ENCODE results near the gene SNAI1. TPM values are rescaled to one million over a fixed set of nuclear protein-coding genes. Genes with fewer than 3 reads are reported as not detected.
"Not testable (repeated sequence)": the region's sequence is repeated elsewhere in the genome, so short reads cannot be mapped to it uniquely, and the experiment has no call there.

Gene SNAI1
- total RNA-seq, 1 donor from 2014 or later: 0.69 TPM

DNA sequence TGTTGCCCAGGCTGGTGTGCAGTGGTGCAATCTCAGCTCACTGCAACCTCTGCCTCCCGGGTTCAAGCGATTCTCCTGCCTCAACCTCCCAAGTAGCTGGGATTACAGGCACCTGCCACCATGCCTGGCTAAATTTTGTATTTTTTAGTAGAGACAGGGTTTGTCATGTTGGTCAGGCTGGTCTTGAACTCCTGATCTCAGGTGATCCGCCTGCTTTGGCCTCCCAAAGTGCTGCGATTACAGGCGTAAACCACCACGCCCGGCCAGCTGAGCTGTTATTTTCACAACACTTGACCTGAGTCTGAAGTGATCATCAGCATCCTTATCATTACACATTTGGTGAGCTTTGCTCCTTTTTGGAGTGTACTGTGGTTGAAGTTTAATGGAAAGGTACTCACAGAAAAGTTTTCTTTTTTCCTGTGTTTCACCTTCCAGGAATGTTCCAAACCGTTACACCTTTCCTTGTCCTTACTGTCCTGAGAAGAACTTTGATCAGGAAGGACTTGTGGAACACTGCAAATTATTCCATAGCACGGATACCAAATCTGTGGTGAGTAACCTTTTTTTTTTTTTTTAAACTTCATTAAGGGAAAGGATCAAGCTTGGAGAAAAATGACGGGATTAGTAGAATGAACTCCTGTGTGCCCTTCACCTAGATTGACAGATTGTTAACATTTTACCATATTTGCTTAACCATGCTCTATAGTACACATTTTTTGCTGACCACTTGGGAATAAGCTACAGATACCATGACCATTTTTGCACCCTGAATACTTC lies 36.9 kb upstream of the SNAI1 start:
- Histone ChIP-seq H3K9me3 (replicated peaks) (no peaks in the 10 kb centered on the region), H3K27me3 (ENCODE audit: low read depth) (no peaks in the 10 kb centered on the region), H3K4me3 (no peak overlapping the region), H3K27ac (replicated peaks) (no peak overlapping the region), H3K4me1 (peaks cover 28% of the 10 kb centered on the region), H3K36me3 (peaks cover 90% of the 10 kb centered on the region)
- intact Hi-C loops (cut with micrococcal nuclease): no loop called here
- TF ChIP-seq, protein P1, sequence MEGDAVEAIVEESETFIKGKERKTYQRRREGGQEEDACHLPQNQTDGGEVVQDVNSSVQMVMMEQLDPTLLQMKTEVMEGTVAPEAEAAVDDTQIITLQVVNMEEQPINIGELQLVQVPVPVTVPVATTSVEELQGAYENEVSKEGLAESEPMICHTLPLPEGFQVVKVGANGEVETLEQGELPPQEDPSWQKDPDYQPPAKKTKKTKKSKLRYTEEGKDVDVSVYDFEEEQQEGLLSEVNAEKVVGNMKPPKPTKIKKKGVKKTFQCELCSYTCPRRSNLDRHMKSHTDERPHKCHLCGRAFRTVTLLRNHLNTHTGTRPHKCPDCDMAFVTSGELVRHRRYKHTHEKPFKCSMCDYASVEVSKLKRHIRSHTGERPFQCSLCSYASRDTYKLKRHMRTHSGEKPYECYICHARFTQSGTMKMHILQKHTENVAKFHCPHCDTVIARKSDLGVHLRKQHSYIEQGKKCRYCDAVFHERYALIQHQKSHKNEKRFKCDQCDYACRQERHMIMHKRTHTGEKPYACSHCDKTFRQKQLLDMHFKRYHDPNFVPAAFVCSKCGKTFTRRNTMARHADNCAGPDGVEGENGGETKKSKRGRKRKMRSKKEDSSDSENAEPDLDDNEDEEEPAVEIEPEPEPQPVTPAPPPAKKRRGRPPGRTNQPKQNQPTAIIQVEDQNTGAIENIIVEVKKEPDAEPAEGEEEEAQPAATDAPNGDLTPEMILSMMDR (IDR thresholded peaks at IDR 0.05; ENCODE audit: borderline replicate concordance): no peak
- no peak for DNase-seq

DNA sequence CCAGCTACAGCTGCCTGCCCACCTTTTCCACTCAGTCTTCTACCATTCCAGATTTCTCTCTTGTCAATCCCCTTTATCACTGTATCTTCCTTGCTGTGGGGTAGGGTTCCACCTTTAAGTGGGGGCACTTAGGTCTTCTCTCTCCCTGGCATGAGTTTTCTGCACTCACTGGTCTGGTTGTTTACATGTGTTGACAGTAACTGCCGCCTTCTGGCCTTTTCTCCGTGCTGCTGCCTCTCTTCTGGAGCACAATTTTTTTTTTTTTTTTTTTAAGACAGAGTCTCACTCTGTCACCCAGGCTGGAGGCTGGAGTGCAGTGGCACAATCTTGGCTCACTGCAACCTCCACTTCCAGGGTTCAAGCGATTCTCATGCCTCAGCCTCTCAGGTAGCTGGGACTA lies 34.6 kb upstream of the SNAI1 start:
- no peaks in the 10 kb centered on the region for H3K27me3 ChIP-seq (ENCODE audit: low read depth)
- no peak overlapping the region for H3K27ac ChIP-seq (replicated peaks)
- TF ChIP-seq, protein P1 (IDR thresholded peaks at IDR 0.05; ENCODE audit: borderline replicate concordance): no peak
- peaks cover 92% of the 10 kb centered on the region for H3K36me3 ChIP-seq
- no peak overlapping the region for H3K4me3 ChIP-seq
- peaks cover 17% of the 10 kb centered on the region for H3K4me1 ChIP-seq
- intact Hi-C loops (cut with micrococcal nuclease): no loop called here
- DNase-seq: no peak
- H3K9me3 ChIP-seq (replicated peaks): no peaks in the 10 kb centered on the region

DNA sequence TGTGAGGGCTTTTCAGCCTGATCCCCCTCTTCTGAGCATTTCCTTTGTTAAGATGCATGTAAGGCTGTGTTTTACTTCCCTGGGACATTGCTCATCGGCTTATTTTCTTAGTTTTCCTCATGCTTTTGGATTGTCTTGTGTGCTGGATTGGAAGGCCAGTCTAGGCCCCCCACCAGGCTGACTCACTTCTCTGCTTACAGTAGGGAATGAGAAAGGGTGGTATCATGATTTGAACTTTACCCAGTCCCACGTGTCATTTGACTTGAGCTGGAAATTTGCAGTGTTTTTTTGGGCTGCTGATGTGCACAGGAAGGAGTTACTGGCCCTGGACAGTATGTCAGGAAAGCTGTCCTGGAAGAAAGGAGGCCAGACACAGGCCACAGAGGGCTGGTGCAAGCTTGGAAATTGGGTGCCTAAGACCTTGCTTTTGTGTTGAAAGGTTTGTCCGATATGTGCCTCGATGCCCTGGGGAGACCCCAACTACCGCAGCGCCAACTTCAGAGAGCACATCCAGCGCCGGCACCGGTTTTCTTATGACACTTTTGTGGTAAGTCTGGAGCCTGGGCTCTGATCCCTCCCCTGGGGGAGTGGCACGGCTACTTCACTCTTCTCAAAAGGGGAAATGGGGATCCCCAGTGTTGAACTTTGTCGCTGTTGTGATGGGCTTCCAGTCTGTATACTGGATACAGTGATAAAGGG lies 33.8 kb upstream of the SNAI1 start:
- H3K27me3 ChIP-seq (ENCODE audit: low read depth): no peaks in the 10 kb centered on the region
- peaks cover 16% of the 10 kb centered on the region for H3K4me1 ChIP-seq
- H3K9me3 ChIP-seq (replicated peaks): no peaks in the 10 kb centered on the region
- no peak overlapping the region for H3K27ac ChIP-seq (replicated peaks)
- TF ChIP-seq, protein P1 (IDR thresholded peaks at IDR 0.05; ENCODE audit: borderline replicate concordance): no peak
- intact Hi-C loops (cut with micrococcal nuclease): no loop called here
- H3K4me3 ChIP-seq: no peak overlapping the region
- no peak for DNase-seq
- H3K36me3 ChIP-seq: peaks cover 95% of the 10 kb centered on the region

DNA sequence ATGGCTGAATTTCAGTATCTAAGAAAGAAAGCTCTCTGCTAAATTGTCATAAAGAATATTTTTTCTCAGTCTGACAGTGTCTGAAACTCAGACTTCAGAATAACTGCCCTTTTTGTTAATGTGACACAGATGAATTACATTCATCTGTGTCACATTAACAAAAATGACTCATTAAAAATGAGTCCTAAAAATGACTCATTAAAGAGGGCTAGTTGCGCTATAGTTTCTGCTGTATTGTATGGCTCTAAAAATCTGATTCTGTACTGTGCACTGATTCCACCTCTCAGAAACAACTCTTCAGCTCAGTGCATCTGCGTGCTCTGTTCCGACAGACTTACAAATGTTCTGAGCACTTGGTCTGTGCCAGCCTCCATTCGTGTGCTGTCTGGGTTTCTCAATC lies 31.6 kb upstream of the SNAI1 start:
- Histone ChIP-seq H3K9me3 (replicated peaks) (no peaks in the 10 kb centered on the region), H3K27ac (replicated peaks) (no peak overlapping the region), H3K27me3 (ENCODE audit: low read depth) (no peaks in the 10 kb centered on the region), H3K4me3 (no peak overlapping the region), H3K4me1 (no peaks in the 10 kb centered on the region), H3K36me3 (peaks cover 95% of the 10 kb centered on the region)
- TF ChIP-seq, protein P1 (IDR thresholded peaks at IDR 0.05; ENCODE audit: borderline replicate concordance): no peak
- intact Hi-C loops (cut with micrococcal nuclease): no loop called here
- DNase-seq: no peak

DNA sequence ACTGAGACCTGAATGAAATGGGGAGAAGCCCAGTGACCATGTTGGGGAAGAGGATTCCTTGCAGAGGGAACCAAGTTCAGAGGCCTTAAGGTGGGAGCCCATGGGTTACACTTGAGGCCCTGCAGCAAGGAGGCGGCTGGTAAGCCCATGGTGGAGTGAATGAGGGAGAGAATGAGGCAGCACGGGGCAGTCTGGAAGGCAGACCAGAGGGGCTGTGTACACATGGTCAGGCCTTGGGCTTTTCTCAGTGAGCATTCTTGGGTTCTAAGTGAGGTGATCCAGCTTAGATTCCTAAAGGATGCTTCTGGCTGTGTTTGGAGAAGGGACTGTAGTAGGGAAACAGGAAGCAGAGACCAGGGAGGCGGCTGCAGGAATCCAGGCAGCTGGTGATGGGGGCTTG lies 27.6 kb upstream of the SNAI1 start:
- Histone ChIP-seq H3K27me3 (ENCODE audit: low read depth) (no peaks in the 10 kb centered on the region), H3K9me3 (replicated peaks) (no peaks in the 10 kb centered on the region), H3K4me3 (no peak overlapping the region), H3K4me1 (peaks cover 12% of the 10 kb centered on the region), H3K27ac (replicated peaks) (no peak overlapping the region), H3K36me3 (peaks cover 85% of the 10 kb centered on the region)
- DNase-seq: no peak
- intact Hi-C loops (cut with micrococcal nuclease): no loop called here
- TF ChIP-seq, protein P1 (IDR thresholded peaks at IDR 0.05; ENCODE audit: borderline replicate concordance): no peak

DNA sequence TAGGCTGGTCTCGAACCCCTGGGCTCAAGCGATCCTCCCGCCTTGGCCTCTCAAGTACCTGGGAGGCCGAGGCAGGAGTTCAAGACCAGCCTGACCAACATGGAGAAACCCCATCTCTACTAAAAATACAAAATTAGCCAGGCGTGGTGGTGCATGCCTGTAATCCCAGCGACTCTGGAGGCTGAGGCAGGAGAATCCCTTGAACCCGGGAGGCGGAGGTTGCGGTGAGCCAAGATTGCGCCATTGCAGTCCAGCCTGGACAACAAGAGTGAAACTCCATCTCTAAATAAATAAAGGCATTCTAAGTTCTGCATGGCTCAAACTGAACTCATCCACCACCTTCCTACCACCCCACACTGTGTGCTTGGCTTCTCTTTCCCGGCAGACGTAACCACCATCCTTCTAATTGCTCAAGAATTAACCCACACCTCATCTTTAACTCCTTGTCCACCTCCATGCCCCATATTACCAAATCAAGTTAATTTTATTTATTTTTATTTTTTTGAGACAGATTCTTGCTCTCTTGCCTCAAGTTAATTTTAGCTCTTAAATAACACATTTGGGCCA lies 26.9 kb upstream of the SNAI1 start:
- H3K27ac ChIP-seq (replicated peaks); H3K4me3 ChIP-seq; intact Hi-C loops (cut with micrococcal nuclease); H3K27me3 ChIP-seq (ENCODE audit: low read depth); DNase-seq; H3K9me3 ChIP-seq (replicated peaks): not testable (repeated sequence)
- Histone ChIP-seq H3K4me1 (peaks cover 12% of the 10 kb centered on the region), H3K36me3 (peaks cover 79% of the 10 kb centered on the region)
